Endothelial cell of umbilical vein (primary cell): ENCODE data around the gene ASB5.

ENCODE experiments used
- CTCF ChIP-seq, 2 donors: IDR thresholded peaks; 1 replicate in 1 of 2; 2 replicates in 1 of 2; pipeline ENCODE4 v1.5.1; 2011; ENCODE audit warnings: low read length in 2 of 2, mild to moderate bottlenecking in 2 of 2, moderate library complexity in 2 of 2, control low read depth in 1 of 2, inconsistent platforms in 1 of 2, low read depth in 1 of 2; ENCODE audit not compliant: insufficient read depth in 1 of 2; ENCODE audit errors: extremely low read depth in 1 of 2
- FOS ChIP-seq: IDR thresholded peaks from 2 replicates; pipeline ENCODE4 v1.6.1; 2011; ENCODE audit warnings: mild to moderate bottlenecking, low read length, moderate library complexity, borderline replicate concordance; ENCODE audit not compliant: insufficient read depth
- JUN ChIP-seq: IDR thresholded peaks from 2 replicates; pipeline ENCODE4 v1.6.1; 2011; ENCODE audit warnings: borderline replicate concordance, low read depth; ENCODE audit not compliant: insufficient read length, insufficient read depth
- MAX ChIP-seq: IDR thresholded peaks from 2 replicates; pipeline ENCODE4 v1.6.1; 2011; ENCODE audit not compliant: insufficient read depth, insufficient read length
- POLR2A ChIP-seq: IDR thresholded peaks from 2 replicates; pipeline ENCODE4 v1.6.1; 2012; ENCODE audit warnings: low read depth, mild to moderate bottlenecking, control low read depth, low read length

- TF ChIP-seq CTCF (IDR thresholded peaks at IDR 0.05; ENCODE audit: extremely low read depth in 1 of 2, insufficient read depth in 1 of 2, low read depth in 1 of 2, low read length in 2 of 2): no peak
- no peak for TF ChIP-seq POLR2A
- TF ChIP-seq JUN: no peak
- no peak for TF ChIP-seq FOS
- TF ChIP-seq MAX: no peak
These were observed 32.1 kb downstream of the ASB5 start for GRCh38 chr4:176236946-176237345.
